ENCODE measurements around the gene HNRNPM.
"Not testable (repeated sequence)": the region's sequence is repeated elsewhere in the genome, so short reads cannot be mapped to it uniquely, and the experiment has no call there.

The HNRNPM gene

DNA sequence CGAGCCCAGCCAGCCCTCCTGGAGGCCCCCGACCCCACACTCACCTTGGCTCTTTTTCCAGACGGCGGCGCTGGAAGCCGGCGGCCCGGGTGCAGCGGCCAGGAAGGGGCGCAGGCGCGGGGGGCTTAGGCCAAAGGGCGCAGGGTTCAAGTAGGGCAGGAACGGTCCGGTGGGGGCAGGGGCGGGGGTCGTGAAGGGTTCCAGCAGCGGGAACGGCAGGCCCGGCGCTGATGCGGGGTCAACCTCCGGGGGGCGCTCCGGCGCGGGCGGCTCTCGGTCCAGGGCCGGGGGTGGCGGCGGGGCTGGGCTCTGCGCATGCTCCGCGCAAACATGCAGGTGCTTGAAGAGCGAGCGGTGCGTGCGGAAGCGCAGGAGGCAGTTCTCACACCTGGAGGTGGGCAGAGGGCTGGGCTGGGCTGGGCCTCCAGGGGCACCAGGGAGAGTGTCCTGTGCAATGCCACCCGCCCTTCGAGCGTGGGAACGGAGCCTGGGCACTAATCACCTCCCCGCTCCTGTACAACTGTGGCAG lies 66.9 kb downstream of the HNRNPM start:
- TF ChIP-seq, protein P1, sequence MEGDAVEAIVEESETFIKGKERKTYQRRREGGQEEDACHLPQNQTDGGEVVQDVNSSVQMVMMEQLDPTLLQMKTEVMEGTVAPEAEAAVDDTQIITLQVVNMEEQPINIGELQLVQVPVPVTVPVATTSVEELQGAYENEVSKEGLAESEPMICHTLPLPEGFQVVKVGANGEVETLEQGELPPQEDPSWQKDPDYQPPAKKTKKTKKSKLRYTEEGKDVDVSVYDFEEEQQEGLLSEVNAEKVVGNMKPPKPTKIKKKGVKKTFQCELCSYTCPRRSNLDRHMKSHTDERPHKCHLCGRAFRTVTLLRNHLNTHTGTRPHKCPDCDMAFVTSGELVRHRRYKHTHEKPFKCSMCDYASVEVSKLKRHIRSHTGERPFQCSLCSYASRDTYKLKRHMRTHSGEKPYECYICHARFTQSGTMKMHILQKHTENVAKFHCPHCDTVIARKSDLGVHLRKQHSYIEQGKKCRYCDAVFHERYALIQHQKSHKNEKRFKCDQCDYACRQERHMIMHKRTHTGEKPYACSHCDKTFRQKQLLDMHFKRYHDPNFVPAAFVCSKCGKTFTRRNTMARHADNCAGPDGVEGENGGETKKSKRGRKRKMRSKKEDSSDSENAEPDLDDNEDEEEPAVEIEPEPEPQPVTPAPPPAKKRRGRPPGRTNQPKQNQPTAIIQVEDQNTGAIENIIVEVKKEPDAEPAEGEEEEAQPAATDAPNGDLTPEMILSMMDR (conservative IDR thresholded peaks at IDR 0.05; ENCODE audit: low read depth, low read length) = no peak
- no peak overlapping the region for H3K4me3 ChIP-seq (ENCODE audit: low read length)
- no peak for DNase-seq (ENCODE audit: low read depth)

DNA sequence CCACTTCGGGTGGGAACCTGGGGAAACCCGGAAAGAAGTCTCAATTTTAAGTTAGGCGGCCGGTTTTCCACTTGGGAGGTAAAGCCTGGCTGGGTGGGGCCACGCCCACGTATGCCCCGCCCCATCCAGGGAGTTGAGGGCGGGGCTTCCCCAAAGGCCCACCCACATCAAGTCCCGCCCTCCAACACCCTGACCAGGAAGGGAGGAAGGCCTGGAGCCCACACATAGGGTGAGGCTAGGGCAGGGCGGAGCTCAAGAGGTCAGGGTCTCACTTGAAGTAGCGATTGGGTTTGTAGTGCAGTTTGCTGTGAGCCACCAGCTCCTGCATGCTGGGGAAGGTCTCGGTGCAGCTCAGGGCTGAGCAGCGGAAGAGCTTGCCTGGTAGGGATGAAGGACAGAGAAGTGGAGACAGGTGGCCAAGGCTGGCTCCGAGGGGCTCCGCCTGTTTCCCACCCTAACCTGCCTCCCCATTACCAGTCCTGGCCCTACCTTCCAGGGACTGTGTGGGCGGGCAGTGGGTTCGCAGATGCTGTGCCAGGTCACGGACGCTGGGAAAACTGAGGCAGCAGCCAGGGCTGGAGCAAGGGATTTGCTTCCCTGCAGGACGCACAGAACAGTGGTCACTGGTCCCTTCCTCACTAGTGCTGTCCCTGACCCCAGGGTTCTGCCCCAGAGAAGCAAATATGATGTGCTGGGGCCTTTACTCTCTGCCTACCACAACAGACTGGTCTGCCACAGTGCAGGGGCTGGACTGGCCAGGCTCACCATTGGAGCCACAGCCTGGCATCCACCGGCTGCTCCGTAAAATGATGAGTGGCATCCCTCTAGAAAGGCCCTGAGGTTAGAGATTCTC lies 67.6 kb downstream of the HNRNPM start:
- no peak for DNase-seq (ENCODE audit: low read depth)
- H3K4me3 ChIP-seq (ENCODE audit: low read length) = no peak overlapping the region
- TF ChIP-seq, protein P1 (conservative IDR thresholded peaks at IDR 0.05; ENCODE audit: low read depth, low read length) = no peak

DNA sequence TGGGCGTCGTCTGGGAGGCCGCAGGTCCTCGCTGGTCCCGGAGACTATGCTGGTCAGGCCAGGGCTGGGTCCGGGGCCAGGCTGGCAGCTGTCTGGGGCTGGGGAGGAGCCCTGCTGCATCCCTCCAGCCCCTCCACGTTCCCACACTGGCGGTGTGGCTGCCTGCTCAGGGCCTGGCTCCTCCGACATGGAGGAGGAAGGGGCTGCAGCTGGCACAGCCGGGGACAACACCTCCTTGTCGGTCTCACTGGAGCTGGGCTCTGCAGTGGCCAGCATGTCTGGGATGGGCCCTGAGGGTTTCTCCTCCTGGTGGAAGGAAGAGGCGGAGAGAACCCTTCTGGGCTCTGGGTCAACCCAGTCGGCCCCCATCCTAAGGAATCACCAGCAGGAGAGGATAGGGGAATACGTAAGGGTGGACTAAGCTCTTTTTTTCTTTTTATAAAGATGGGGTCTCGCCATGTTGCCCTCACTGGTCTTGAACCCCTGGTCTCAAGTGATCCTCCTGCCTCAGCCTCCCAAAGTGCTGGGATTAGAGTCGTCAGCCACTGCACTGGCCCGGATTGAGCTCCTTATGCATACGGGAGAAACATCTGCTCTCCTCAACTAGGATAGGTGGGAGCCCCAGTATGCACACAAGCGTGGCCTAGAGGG lies 68.4 kb downstream of the HNRNPM start:
- DNase-seq (ENCODE audit: low read depth) = no peak
- TF ChIP-seq, protein P1 (conservative IDR thresholded peaks at IDR 0.05; ENCODE audit: low read depth, low read length) = no peak
- H3K4me3 ChIP-seq (ENCODE audit: low read length) = peak overlapping the region; percentile 53

DNA sequence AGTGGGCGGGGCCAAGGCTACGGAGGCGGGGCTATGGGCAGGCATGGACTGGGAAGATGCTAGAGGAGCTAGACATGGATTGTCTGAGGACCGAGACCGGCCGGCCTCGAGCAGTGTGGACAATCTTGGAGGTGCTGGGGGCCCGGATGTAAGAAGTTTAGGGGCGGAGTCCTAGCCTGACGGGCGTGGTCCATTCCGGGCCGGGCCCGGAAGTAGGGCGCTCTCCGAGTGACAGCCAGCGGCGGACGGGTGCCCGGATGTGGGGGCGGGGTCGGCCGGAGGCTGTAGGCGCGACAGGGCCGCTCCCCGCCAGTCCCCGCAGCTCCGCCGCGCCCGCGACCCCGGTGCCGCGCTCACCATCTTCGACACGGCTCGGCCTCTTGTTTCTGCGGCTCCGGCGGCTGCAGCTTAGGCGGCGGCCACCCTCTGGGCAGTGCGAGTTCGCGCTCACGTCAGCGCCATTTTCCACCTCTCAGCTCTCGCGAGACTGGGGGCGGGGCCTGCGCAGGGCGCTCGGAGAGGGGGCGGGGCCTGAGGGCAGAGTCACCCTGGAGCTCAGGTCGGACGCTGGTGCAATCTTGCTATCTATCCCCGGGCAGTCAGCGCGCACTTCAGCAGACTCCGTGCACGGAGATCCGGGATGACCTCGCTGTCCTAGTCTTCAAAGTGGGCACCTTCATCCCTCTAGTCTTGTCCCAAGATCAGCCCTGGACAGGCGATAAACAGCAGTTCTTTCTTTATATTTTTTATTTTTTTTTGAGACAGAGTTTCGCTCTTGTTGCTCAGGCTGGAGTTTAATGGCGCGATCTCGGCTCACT lies 69.1 kb downstream of the HNRNPM start, which contains the start of gene ZNF414:
Gene ZNF414 (minus strand): TSS at position 481 of the 818 bp plus-strand sequence. CDS start 121 bp downstream, at position 360.
- peak within 1 kb of the TSS; percentile 53 for H3K4me3 ChIP-seq (ENCODE audit: low read length)
- peak; percentile 82 for DNase-seq (ENCODE audit: low read depth)
- TF ChIP-seq, protein P1 (conservative IDR thresholded peaks at IDR 0.05; ENCODE audit: low read depth, low read length) = no peak

DNA sequence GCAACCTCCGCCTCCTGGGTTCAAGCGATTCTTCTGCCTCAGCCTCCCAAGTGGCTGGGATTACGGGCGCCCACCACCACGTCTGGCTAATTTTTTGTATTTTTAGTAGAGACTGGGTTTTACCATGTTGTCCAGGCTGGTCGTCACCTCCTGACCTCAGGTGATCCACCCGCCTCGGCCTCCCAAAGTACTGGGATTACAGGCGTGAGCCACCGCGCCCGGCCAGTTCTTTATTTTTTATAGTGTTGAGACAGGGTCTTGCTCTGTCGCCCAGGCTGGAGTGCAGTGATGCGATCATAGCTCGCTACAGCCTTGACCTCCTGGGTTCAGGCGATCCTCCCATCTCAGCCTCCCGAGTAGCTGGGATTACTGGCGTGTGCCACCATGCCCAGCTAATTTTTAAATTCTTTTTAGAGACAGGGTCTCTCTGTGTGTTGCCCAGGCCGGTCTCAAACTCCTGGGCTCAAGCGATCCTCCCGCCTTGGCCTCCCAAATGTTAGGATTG lies 69.8 kb downstream of the HNRNPM start:
- peak overlapping the region; percentile 53 for H3K4me3 ChIP-seq (ENCODE audit: low read length)
- not testable (repeated sequence) for DNase-seq (ENCODE audit: low read depth)

DNA sequence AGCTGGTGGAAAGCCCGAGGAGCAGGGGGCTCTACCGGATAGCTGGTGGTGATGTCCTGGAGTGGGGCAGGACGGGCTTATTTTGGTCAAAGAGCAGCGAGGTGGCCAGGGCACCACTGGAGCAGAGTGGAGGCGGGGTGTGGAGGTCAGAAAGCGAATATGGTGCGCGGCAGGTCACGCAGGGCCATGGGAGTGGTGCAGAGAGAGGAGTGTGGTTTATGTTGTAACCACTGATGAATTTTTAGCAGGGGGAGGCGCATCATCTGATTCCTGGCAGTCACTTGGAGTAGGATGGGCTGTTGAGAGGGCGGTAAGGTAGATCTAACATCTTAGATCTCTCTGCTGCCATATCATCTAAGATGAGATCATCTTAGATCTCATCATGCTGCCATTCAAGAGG lies 70.5 kb downstream of the HNRNPM start:
- DNase-seq (ENCODE audit: low read depth) = no peak
- no peak overlapping the region for H3K4me3 ChIP-seq (ENCODE audit: low read length)
- TF ChIP-seq, protein P1 (conservative IDR thresholded peaks at IDR 0.05; ENCODE audit: low read depth, low read length) = no peak

Data from retinal pigment epithelial cell (primary cell).